Measurements from ENCODE around the gene MRGPRD. TPM values are rescaled to one million over a fixed set of nuclear protein-coding genes. Genes with fewer than 3 reads are reported as not detected.

The MRGPRD gene
- total and polyA plus RNA-seq, 11 donors = not detected

DNA sequence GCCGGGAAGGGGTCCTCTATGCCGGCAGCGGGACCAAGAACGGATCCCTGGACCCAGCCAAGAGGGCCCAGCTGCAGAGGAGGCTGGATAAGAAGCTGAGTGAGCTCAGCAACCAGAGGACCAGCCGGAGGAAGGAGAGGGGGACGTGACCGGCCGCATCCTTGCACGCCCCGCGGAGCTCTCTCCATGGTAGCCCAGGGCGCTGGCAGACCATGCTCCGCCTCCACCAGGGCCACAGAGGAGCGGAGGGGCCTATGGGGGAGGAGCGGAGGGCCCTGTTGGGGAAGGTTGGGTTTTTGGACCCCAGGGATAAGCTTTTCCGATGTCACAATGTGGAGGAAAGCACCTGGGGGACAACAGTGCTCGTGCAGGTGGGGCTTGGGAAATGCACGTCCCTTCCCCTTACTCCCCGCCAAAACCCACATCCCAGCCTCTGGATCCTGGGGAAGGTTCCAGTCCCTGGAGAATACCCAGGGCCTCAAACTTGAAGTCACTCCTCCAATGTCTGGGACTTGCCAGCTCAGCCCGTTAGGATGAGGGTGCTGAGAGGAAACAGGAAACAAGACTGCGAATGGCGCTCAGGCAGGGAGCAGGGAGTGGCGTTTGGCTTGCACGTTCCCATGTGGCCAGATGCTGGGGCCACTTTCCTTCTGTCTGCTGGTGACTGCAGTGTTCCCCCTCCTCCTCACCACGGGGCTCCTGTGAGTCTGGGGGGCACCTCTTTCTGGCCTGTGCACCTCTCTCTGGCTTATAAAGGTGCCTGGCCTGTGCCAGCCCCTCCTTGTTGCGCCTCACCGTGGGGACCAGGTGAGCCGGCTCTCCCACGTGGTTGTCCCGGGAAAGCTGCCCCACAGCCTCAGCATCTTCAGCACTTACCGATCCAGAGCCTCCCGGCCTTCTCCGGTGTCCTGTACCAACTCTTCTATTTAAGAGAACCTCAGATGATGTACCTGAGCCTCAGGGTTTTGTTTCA, 40.9 kb downstream of the MRGPRD start:
- Histone ChIP-seq H3K9me3 (no peaks in the 10 kb centered on the region), H3K4me1 (peaks cover 0 to 7% (median 0%) of the 10 kb centered on the region in 12 donors), H3K27ac (peak overlapping the region in 1 of 12 donors; percentile 92), H3K36me3 (peaks cover 0 to 60% (median 54%) of the 10 kb centered on the region in 9 donors), H3K4me3 (no peak overlapping the region), H3K27me3 (no peaks in the 10 kb centered on the region)
- intact Hi-C loops (cut with DNase I) = loop anchor here in 1 of 10 donors (10.0 kb wide), 1 partner anchor 145 kb away; no protein-coding TSS in a partner anchor
- WGBS, 4 donors = 81 to 84% (median 82%) methylated on average over 32 to 33 of the region's 33 CpGs
- TF ChIP-seq CTCF (IDR thresholded peaks at IDR 0.05) = no peak
- no peak for TF ChIP-seq POLR2A (IDR thresholded peaks at IDR 0.05)
- DNase-seq (no peak), ATAC-seq (no peak)

DNA sequence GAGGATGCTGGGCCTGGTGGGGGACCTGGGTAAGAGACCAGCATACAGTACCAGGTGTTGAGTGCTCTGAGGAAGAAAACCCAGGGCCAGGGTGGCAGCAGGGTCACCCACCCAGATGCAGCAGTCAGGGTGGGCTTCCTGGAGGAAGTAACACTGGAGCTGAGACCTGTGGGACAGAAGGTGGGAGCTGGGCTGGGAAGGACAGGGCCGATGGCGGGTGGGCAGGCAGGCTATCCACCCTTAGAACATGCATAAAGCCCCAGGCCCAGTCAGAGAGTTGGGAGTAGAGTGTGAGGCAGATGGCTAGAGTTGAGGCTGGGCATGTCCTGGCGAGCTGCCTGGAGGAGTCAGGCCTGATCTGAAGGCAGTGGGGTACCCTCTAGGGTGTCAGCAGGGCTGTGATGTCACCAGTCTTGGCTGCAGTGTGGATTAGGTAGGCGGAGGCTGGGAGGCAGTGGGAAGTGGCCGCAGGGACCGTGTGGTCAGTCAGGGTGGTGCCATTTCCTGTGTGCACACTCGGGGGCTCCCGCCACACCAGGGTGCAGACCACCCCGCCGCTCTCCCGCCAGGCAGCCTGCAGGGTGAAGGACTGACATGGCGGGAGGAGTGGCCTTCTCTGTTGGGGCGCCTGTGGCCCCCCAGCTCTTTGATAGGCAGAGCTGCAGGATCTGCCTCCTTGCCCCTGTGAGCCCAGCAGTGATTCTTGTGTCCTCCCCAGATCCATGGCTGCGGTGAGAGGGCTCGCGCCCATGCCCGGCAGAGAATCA, 41.8 kb downstream of the MRGPRD start:
- peaks cover 0 to 69% (median 62%) of the 10 kb centered on the region in 9 donors for H3K36me3 ChIP-seq
- TF ChIP-seq CTCF (IDR thresholded peaks at IDR 0.05) (no peak), POLR2A (IDR thresholded peaks at IDR 0.05) (no peak)
- no peak overlapping the region for H3K4me3 ChIP-seq
- ATAC-seq (no peak), DNase-seq (peak in 1 of 5 donors; percentile 46)
- WGBS, 4 donors = 87 to 93% (median 92%) methylated on average over 15 to 17 of the region's 17 CpGs
- peaks cover 0 to 7% (median 0%) of the 10 kb centered on the region in 12 donors for H3K4me1 ChIP-seq
- H3K27me3 ChIP-seq = no peaks in the 10 kb centered on the region
- H3K9me3 ChIP-seq = no peaks in the 10 kb centered on the region
- H3K27ac ChIP-seq = peak overlapping the region in 1 of 12 donors; percentile 92
- intact Hi-C loops (cut with DNase I) = loop anchor here in 1 of 10 donors (10.0 kb wide), 1 partner anchor 146 kb away; no protein-coding TSS in a partner anchor

GRCh38 chr11:68938088-68938487, 42.7 kb downstream of the MRGPRD start:
- no peaks in the 10 kb centered on the region for H3K27me3 ChIP-seq
- peaks cover 0 to 4% (median 0%) of the 10 kb centered on the region in 12 donors for H3K4me1 ChIP-seq
- DNase-seq (peak in 1 of 5 donors; percentile 41), ATAC-seq (peak in 1 of 4 donors; percentile 26)
- peaks cover 0 to 76% (median 69%) of the 10 kb centered on the region in 9 donors for H3K36me3 ChIP-seq
- peak overlapping the region in 1 of 12 donors; percentile 92 for H3K27ac ChIP-seq
- H3K9me3 ChIP-seq = no peaks in the 10 kb centered on the region
- 85 to 89% (median 87%) methylated on average over 17 to 18 of the region's 18 CpGs for WGBS, 4 donors
- TF ChIP-seq POLR2A (IDR thresholded peaks at IDR 0.05) = no peak
- no peak for TF ChIP-seq CTCF (IDR thresholded peaks at IDR 0.05)
- no peak overlapping the region for H3K4me3 ChIP-seq
- intact Hi-C loops (cut with DNase I) = loop anchor here in 1 of 10 donors (10.0 kb wide), 1 partner anchor 147 kb away; no protein-coding TSS in a partner anchor
